GM12801 (cell line): ENCODE data around the gene AMH.

Experiments
- TF ChIP-seq, protein P1 (sequence below): IDR thresholded peaks from one replicate; pipeline ENCODE4 v1.5.1; 2011; ENCODE audit warnings: control low read depth; ENCODE audit not compliant: insufficient read length; ENCODE audit errors: extremely low read depth

The AMH gene

DNA sequence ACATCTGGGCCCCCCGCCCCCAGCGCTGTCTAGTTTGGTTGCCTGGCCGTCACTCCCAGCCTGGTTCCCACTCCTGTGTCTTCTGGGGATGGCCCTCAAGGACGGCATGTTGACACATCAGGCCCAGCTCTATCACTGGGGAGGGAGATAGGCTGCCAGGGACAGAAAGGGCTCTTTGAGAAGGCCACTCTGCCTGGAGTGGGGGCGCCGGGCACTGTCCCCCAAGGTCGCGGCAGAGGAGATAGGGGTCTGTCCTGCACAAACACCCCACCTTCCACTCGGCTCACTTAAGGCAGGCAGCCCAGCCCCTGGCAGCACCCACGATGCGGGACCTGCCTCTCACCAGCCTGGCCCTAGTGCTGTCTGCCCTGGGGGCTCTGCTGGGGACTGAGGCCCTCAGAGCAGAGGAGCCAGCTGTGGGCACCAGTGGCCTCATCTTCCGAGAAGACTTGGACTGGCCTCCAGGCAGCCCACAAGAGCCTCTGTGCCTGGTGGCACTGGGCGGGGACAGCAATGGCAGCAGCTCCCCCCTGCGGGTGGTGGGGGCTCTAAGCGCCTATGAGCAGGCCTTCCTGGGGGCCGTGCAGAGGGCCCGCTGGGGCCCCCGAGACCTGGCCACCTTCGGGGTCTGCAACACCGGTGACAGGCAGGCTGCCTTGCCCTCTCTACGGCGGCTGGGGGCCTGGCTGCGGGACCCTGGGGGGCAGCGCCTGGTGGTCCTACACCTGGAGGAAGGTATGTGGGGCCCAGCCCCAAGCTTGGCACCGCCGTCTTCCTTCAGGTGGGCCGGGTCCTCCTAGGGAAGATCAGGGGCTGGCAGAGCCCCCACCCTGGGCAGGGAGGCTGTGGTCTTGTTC is at the start of gene AMH:
Gene AMH, plus strand, starts transcription at position 314 of the 857 bp plus-strand sequence. Its CDS starts 10 bp downstream, at position 324.
- TF ChIP-seq, protein P1, sequence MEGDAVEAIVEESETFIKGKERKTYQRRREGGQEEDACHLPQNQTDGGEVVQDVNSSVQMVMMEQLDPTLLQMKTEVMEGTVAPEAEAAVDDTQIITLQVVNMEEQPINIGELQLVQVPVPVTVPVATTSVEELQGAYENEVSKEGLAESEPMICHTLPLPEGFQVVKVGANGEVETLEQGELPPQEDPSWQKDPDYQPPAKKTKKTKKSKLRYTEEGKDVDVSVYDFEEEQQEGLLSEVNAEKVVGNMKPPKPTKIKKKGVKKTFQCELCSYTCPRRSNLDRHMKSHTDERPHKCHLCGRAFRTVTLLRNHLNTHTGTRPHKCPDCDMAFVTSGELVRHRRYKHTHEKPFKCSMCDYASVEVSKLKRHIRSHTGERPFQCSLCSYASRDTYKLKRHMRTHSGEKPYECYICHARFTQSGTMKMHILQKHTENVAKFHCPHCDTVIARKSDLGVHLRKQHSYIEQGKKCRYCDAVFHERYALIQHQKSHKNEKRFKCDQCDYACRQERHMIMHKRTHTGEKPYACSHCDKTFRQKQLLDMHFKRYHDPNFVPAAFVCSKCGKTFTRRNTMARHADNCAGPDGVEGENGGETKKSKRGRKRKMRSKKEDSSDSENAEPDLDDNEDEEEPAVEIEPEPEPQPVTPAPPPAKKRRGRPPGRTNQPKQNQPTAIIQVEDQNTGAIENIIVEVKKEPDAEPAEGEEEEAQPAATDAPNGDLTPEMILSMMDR = no peak

DNA sequence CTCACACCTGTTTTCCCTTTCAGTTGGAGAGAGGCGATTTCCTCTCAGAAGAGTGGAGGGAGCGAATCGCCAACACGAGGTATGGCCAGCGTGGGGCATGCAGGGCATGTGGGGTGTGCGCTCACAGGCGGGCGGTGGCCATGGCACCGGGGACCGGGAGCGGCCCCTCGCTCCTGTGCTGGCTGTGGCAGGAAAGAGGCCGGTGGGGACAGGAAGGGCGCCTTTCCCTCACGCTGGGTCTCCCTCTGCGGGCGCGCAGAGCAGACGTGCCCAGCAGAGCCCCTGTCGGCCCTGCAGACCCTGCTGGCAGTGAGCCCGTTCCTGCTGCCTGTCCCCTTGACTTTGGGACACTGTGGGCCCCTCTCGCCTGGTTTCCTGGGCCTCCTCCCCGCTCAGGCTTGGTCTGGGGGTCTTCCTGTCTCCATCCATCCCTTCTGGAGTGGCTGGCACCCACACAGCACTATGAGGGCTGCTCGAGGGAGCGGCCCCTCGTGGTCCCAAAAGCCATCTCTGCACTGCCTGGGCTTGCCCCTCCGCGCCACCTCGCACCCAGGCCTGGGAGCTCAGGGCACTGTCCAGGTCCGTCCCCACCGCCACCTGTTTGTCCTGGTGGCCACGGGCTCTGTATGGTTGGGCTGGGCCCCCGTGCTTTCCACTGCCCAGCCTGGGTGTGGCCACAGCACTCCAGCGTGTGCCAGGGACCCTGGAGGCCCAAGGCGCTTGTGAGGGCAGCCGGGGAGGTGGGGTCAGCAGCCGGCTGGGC is 49.1 kb upstream of the AMH start:
- TF ChIP-seq, protein P1 = no peak

DNA sequence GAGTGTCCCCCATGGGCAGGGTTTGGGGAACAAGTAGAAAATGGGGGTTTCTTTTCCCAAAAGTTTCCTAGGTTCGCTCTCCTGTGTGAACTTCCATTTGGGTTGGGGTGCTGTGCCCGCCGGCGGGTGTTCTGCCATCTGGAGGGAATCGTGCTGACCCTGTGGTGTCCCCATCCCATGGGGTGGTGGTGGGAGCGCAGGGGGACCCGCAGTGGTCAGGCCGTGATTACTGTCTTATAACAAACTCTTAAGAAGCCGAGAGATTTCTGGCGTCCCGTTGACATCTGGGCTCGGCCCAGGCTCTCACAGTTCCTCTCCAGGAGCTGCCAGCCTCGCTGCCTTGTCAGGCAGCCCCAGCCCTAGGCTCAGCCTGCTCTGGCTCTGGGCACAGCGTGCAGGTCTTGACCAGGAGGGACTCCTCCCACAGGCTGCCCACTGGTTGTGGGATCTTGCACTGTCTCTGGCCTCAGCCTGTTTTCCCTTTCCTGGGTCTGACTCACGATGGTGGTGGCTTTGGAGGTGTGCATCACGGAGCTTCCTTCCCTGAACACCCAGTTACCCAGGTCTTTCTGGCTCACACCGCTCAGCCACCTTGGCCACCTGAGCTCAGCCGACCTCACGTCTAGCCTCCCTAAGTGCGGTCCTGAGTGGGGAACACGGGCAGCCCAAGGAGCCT is 47.5 kb upstream of the AMH start:
- TF ChIP-seq, protein P1 = no peak

DNA sequence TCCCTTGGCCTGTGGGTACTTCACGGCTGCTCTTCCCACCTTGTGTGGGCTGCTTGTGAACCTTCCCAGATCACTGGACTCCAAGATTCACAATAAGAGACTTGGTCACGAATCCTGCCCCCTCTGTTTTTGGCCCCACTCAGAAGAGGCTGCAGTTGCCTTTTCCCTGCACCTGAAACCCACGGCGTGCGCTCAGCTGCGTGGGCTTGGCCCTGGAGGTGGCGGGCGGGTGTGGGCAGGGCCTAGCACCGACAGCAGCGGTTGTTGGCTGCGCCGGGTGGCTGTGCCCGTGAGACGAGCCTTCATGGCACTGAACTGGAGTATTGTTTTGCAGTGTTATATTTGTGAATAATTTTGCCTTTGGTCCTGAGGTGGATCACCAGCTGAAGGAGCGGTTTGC is 46.8 kb upstream of the AMH start:
- TF ChIP-seq, protein P1 = no peak

DNA sequence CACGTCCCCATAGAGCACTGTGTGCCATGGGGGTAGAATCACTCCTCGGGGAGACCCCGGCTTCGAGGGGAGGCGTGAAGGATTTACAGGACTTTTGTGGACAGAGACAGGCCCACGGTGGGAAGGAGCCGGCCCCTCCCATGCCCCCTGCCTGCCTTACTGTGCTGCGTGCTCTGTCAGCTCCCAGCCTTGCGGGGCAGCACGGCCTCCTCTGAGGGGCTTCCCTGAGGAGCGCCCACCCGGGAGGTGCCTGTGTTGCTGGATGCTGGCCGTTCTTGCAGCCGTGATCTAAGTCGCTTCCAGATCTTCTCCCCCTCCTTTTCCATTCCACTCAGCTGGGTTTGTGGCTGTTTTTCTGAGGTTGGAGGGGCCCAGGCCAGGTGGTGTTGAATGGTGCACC is 42.1 kb upstream of the AMH start:
- TF ChIP-seq, protein P1 = no peak

DNA sequence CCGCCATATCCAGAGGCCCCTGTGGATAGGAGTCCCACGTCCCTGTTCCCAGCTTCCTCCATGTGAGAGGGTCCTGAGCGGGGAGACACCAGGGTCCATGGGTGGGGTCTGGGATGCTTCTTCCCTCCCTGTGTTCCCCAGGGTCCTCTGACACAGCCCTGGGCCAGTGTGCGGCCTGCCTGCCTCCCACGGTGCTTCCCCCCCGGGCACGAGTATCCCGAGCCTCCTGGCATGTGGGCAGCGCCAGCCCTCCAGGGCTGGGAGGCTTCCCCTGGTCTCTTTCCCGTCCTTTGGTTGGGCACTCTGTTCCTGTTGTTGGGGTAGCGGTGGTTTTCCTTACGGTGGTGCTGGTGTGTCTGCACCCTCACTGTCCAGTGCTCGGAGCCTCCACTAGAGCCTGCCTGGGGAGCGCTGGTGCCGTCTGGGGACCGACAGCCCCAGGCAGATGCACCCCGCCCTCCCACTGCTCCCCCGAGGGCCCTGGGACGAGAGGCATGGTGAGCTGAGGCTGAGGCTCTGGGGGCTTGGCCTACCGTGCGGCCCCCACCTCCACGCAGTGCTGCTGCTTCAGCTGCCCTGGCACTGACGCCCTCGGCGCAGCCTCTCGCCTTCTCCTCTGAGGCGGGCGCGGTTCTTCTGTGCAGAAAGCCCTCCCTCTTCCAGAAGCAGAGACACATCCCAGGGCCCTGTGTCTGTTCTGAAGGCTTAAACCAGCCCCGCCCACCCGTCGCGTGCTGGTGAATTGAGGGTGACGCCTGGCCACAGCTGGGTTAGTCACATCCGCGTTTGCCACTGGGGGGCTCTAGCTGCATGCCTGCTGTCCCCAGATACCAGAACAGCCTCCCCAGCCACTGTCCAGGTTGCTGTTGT is 40.9 kb upstream of the AMH start:
- TF ChIP-seq, protein P1 = no peak
